Hepatocyte (in vitro differentiated cells): Measurements from ENCODE around the gene CACFD1. TPM values are rescaled to one million over a fixed set of nuclear protein-coding genes. Genes with fewer than 3 reads are reported as not detected.

ENCODE experiments used
- DNase-seq: peaks from one replicate; pipeline ENCODE4 v3.0.0-alpha.2; 2016; ENCODE audit warnings: low spot score
- H2AFZ ChIP-seq: fragments of 200-600 bp; sonication (generic); 2 replicates; pipeline ENCODE4 v1.6.0; 2016; ENCODE audit warnings: antibody characterized with exemption, mild to moderate bottlenecking
- H3K27ac ChIP-seq: fragments of 200-600 bp; sonication (generic); 2 replicates; pipeline ENCODE4 v1.5.1; 2016; ENCODE audit warnings: mild to moderate bottlenecking
- H3K27me3 ChIP-seq: fragments of 200-600 bp; sonication (generic); 2 replicates; pipeline ENCODE4 v1.6.1; 2016
- H3K36me3 ChIP-seq: fragments of 200-600 bp; sonication (generic); replicated peaks from 2 replicates; pipeline ENCODE4 v1.5.1; 2016; ENCODE audit warnings: low read depth; ENCODE audit not compliant: insufficient read depth
- H3K4me1 ChIP-seq: fragments of 200-600 bp; sonication (generic); 2 replicates; pipeline ENCODE4 v1.5.1; 2016; ENCODE audit warnings: mild to moderate bottlenecking, moderate library complexity; ENCODE audit not compliant: insufficient read depth
- H3K4me2 ChIP-seq: fragments of 200-600 bp; sonication (generic); 2 replicates; pipeline ENCODE4 v1.6.0; 2016
- H3K4me3 ChIP-seq: fragments of 200-600 bp; sonication (generic); 2 replicates; pipeline ENCODE4 v1.5.1; 2016; ENCODE audit warnings: mild to moderate bottlenecking
- H3K79me2 ChIP-seq: fragments of 200-600 bp; sonication (generic); 2 replicates; pipeline ENCODE4 v1.6.0; 2017; ENCODE audit warnings: mild to moderate bottlenecking
- H3K9me2 ChIP-seq: fragments of 200-600 bp; sonication (generic); replicated peaks from 2 replicates; pipeline ENCODE4 v1.6.0; 2017; ENCODE audit warnings: mild to moderate bottlenecking; ENCODE audit not compliant: insufficient read depth
- H3K9me3 ChIP-seq: fragments of 200-600 bp; sonication (generic); 2 replicates; pipeline ENCODE4 v1.5.1; 2016; ENCODE audit warnings: low read depth, mild to moderate bottlenecking
- H4K20me1 ChIP-seq: fragments of 200-600 bp; sonication (generic); 2 replicates; pipeline ENCODE4 v1.6.0; 2016; ENCODE audit warnings: mild to moderate bottlenecking; ENCODE audit not compliant: insufficient read depth, poor library complexity, severe bottlenecking
- CTCF ChIP-seq: fragments of 200-600 bp; sonication (generic); IDR thresholded peaks from 2 replicates; pipeline ENCODE4 v1.5.1; 2016; ENCODE audit warnings: antibody characterized with exemption, mild to moderate bottlenecking; ENCODE audit not compliant: poor library complexity
- EZH2 ChIP-seq: fragments of 200-600 bp; sonication (generic); IDR thresholded peaks from 2 replicates; pipeline ENCODE4 v1.6.1; 2016; ENCODE audit warnings: antibody characterized with exemption, mild to moderate bottlenecking, borderline replicate concordance
- EZH2phosphoT487 ChIP-seq: fragments of 200-600 bp; sonication (generic); IDR thresholded peaks from one replicate; pipeline ENCODE4 v1.6.1; 2018; ENCODE audit warnings: antibody characterized with exemption, mild to moderate bottlenecking, low read depth, moderate library complexity; ENCODE audit not compliant: unreplicated experiment, severe bottlenecking
- WGBS: methylation state at CpG from one replicate; pipeline ENCODE4 v1.1.6; 2016; ENCODE audit warnings: low lambda C conversion rate; ENCODE audit errors: missing lambda C conversion rate; 5-methylcytosine and 5-hydroxymethylcytosine counted together
- polyA plus RNA-seq: library from polyadenylated mRNA; unstranded; fragments of >200 nt; fragmentation: Nextera tagmentation; extraction: Ambion mirVana; gene quantifications from 2 replicates; pipeline ENCODE4 v1.2.1, GENCODE V29; 2016
- total RNA-seq: library from RNA; depleted of rRNA; stranded (reverse); fragments of >200 nt; gene quantifications from 2 replicates; pipeline ENCODE4 v1.2.3, GENCODE V29; 2014

CACFD1 gene
- total and polyA plus RNA-seq, 2 experiments from 2014 or later, result 31.5 to 49.2 TPM

GRCh38 chr9:133507246-133507965 lies 47.6 kb downstream of the CACFD1 start:
- Histone ChIP-seq H2AFZ (no peak overlapping the region), H3K4me2 (no peak overlapping the region)

DNA sequence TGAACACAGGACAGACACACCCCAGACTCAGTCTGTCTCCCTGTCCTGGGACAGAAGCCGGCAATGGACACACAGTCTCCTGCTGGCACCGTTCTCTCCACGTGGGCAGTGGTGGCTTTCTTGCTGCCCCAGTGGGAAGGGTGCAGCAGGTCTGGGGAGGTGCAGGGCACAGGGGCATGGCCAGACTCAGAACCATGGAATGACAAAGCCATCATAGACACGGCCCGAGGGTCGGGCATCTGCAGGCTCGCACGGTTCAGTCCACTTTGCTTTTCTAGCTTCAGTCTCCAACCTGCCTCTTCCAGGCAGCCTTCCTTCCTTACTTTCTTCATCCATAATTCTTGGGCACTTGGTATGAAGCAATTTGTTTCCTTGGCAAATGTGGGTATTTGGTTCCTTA lies 48.3 kb downstream of the CACFD1 start:
- H3K27ac ChIP-seq, result no peak overlapping the region
- H3K36me3 ChIP-seq, result no peaks in the 10 kb centered on the region
- no peaks in the 10 kb centered on the region for H3K9me2 ChIP-seq
- H4K20me1 ChIP-seq, result no peaks in the 10 kb centered on the region
- H2AFZ ChIP-seq, result no peak overlapping the region
- TF ChIP-seq EZH2 (no peak), CTCF (no peak), EZH2phosphoT487 (no peak)
- peaks cover 15% of the 10 kb centered on the region for H3K4me1 ChIP-seq
- H3K27me3 ChIP-seq, result no peaks in the 10 kb centered on the region
- WGBS, result 94% methylated on average over 8 of the region's 8 CpGs
- H3K4me3 ChIP-seq, result no peak overlapping the region
- DNase-seq, result no peak
- H3K9me3 ChIP-seq, result no peaks in the 10 kb centered on the region
- H3K79me2 ChIP-seq, result no peaks in the 10 kb centered on the region
- no peak overlapping the region for H3K4me2 ChIP-seq

More at GRCh38 chr9:133507246-133507965, 47.6 kb downstream of the CACFD1 start:
- Histone ChIP-seq H3K4me3 (no peak overlapping the region), H4K20me1 (no peaks in the 10 kb centered on the region), H3K4me1 (peaks cover 15% of the 10 kb centered on the region), H3K36me3 (no peaks in the 10 kb centered on the region), H3K9me2 (no peaks in the 10 kb centered on the region), H3K9me3 (peaks cover 2% of the 10 kb centered on the region), H3K27ac (no peak overlapping the region), H3K79me2 (no peaks in the 10 kb centered on the region), H3K27me3 (no peaks in the 10 kb centered on the region)
- no peak for DNase-seq
- WGBS, result 95% methylated on average over 24 of the region's 24 CpGs
- no peak for TF ChIP-seq EZH2
- no peak for TF ChIP-seq CTCF
- TF ChIP-seq EZH2phosphoT487, result no peak

DNA sequence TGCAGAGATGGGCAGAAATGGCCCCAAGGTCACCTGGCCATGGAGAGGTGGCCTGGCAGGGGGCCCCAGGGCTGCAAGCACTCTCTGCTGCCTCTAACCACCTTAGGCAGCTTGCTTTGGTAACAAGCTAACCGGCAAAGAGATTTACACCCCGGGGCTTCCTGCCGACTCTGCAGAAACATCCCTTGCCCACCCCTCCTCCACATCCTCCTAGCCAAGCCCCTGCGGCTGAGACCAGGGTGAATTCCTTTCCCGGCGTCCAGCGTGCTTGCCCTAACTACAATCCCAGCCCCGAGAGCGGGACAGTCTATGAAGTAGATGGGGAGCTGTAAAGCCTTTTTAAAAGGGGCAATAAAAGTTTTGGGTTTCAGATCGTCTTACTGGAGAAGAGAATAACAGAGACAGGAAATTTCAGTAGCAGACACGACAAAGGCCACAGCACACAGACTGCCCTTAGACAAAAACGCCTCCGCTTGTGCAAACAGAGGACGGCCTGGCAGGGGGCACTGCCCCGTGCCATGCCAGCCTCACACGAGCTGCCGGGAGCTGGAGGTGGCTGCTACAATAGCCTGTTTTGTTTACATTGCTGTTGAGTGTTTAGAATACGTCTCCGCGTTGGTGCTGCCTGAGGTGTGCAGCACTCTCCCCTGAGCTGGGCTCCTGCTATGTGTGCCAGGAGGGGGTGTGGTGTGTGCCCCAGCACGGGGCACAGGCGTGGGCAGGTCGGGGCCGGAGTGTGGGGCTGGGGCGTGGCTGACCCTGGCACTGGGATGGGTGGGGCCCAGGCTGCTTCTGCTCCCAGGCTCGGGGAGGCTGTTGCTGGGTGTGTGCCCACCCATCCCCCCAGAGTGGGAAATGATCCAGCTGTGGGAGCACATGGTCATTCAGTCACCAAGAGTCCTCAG lies 49.7 kb downstream of the CACFD1 start:
- peak overlapping the region; percentile 48 for H3K4me2 ChIP-seq
- H3K4me3 ChIP-seq, result no peak overlapping the region
- H3K27ac ChIP-seq, result peak overlapping the region; percentile 0
- no peaks in the 10 kb centered on the region for H3K27me3 ChIP-seq
- no peaks in the 10 kb centered on the region for H3K9me2 ChIP-seq
- H4K20me1 ChIP-seq, result no peaks in the 10 kb centered on the region
- H3K9me3 ChIP-seq, result no peaks in the 10 kb centered on the region
- peaks cover 15% of the 10 kb centered on the region for H3K4me1 ChIP-seq
- H3K79me2 ChIP-seq, result no peaks in the 10 kb centered on the region
- 11% methylated on average over 26 of the region's 26 CpGs for WGBS
- no peak overlapping the region for H2AFZ ChIP-seq
- no peaks in the 10 kb centered on the region for H3K36me3 ChIP-seq
- peak; percentile 48 for DNase-seq
- TF ChIP-seq EZH2, result no peak
- TF ChIP-seq CTCF, result no peak
- no peak for TF ChIP-seq EZH2phosphoT487
